NCI-H524 treated with DMSO at 0.1 percent for 48 hours (cell line): Measurements from ENCODE around the gene MMP24OS.

Source experiments
- DNase-seq: peaks from one replicate; lab custom pipeline; 2025; lab: John Stamatoyannopoulos, UW

The MMP24OS gene

GRCh38 chr20:35305682-35306556, 28.0 kb upstream of the MMP24OS start:
- no peak for DNase-seq

GRCh38 chr20:35304956-35305355, 27.0 kb upstream of the MMP24OS start:
- DNase-seq = no peak

GRCh38 chr20:35303735-35304491, 26.0 kb upstream of the MMP24OS start:
- DNase-seq = peak; percentile 64

GRCh38 chr20:35303382-35303734, 25.4 kb upstream of the MMP24OS start:
- no peak for DNase-seq

GRCh38 chr20:35302421-35303335, 24.8 kb upstream of the MMP24OS start:
- DNase-seq = no peak

- no peak for DNase-seq
These were observed 23.5 kb upstream of the MMP24OS start for GRCh38 chr20:35301426-35301825.

- no peak for DNase-seq
These were observed 22.7 kb upstream of the MMP24OS start for GRCh38 chr20:35300469-35301262.

GRCh38 chr20:35299780-35300179, 21.9 kb upstream of the MMP24OS start:
- no peak for DNase-seq

- no peak for DNase-seq
These were observed 20.3 kb upstream of the MMP24OS start for GRCh38 chr20:35298264-35298663.

- DNase-seq = no peak
These were observed 19.8 kb upstream of the MMP24OS start for GRCh38 chr20:35297740-35298139.

- no peak for DNase-seq
These were observed 19.2 kb upstream of the MMP24OS start for GRCh38 chr20:35297155-35297554.

GRCh38 chr20:35296101-35296554, 18.2 kb upstream of the MMP24OS start:
- DNase-seq = no peak

- DNase-seq = no peak
These were observed 17.8 kb upstream of the MMP24OS start for GRCh38 chr20:35295674-35296073.

- DNase-seq = no peak
These were observed 17.1 kb upstream of the MMP24OS start for GRCh38 chr20:35295058-35295457.

GRCh38 chr20:35294293-35294685, 16.4 kb upstream of the MMP24OS start:
- no peak for DNase-seq

GRCh38 chr20:35293303-35294292, 15.7 kb upstream of the MMP24OS start:
- no peak for DNase-seq

- no peak for DNase-seq
These were observed 14.8 kb upstream of the MMP24OS start for GRCh38 chr20:35292504-35293285.

GRCh38 chr20:35291654-35292503, 14.0 kb upstream of the MMP24OS start, which contains the start of gene FAM83C:
Gene FAM83C (minus strand): TSS chr20:35292425. CDS start chr20:35292304, 121 bp downstream.
- no peak for DNase-seq
